HG03439 (cell line): ENCODE measurements around the gene DNASE1L1.
A peak's percentile ranks its signal among the peaks of the same experiment; 100 is the strongest.

ENCODE experiments used
- ATAC-seq: cut with Tn5 transposase; IDR thresholded peaks from one replicate; pipeline ENCODE4 v1.9.1; 2021; ENCODE audit warnings: mild to moderate bottlenecking, moderate library complexity; ENCODE audit not compliant: unreplicated experiment

Gene DNASE1L1

DNA sequence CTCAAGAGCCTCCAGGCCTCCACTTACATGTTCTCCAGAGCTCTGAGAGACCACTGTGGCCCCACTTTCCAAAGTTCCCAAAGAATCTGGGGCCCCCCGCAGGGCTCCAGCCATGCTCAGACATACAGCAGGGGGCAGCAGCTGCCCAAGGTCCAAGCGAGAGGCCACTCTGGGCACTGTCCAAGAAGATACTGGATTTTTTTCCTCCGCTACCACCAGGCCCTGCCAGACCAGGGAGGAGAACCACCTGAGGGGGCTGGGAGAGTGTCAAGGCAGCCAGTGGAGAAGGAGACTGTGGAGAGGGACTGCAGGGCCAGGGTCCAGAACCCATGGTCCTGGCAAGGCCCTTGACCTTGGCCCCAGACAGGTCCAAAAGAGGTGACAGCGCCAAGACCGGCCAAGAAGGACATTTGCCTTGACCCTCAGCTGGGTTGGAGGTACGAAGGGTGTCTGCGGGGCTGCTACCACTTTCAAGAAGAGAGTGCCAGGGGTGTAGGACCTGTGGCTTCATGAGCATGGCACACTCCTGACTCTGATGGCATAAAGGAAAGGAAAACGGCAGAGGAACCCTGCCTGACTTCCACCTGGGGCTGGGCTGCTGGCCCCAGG, 24.7 kb downstream of the DNASE1L1 start:
- ATAC-seq, result no peak

DNA sequence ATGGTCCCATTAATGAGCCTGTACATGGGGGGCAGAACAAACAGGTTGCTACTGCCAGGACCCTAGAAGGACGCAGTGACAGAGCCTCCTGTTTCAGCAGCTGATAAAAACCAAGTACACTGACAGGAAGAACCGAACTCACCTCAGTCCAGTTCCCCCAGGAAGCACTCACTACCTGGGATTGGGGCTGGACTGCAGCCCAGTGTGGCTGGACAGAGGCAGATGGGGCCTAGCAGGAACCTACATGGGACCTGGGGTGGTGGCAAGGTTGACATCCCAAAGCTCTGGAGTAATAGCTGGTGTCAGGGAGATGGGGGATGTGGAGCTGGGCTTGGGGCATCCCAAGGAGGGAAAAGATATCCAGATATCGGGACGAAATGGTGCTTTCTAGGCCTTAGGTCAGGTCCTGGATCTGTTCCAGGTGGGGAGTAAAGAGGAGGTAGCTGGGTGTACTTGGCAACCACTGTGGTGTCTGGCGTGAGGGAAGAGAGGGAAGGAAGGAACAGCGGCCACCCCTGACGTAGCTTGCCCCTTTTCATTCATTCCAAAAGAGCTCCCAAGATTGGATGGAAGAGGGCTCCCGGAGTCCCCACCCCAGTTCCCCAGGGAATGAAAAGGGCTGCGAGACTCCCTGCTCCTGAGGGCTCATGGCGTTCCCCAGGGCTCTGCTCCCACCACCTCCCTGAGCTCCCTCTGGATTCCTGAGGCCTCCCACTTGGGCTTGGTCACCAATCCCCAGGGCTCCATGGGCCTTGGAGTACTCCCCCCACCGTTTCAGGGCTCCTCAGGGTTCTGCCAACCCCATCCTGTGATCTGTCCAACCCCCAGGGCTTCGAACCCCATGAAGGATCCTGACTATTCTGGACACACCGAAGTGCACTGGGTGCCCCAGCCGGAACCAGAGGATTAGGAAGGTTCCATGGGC, 25.4 kb downstream of the DNASE1L1 start:
- ATAC-seq, result no peak

DNA sequence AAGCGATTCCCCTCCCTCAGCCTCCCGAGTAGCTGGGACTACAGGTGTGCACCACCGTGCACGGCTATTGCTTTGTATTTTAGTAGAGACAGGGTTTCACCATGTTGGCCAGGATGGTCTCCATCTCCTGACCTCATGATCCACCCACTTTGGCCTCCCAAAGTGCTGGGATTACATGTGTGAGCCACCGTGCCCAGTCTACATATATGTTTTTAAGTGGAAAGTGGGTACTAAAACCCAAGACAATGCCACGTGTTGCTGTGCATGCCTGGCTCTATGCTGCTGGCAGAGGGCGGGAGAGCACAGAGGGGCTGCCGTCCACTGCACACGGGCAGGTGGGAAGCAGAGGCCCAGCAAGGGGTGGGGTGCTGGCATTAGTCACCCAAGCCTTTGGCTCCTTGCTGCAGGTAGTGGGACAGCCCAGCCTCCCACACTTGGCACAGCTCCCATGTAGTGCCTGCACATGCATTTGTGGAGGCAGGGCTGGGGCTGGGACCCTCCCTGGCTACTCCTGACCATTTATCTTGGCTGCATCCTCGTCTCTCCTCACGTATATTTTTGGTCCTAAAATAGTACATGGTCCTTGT, 26.5 kb downstream of the DNASE1L1 start:
- no peak for ATAC-seq

DNA sequence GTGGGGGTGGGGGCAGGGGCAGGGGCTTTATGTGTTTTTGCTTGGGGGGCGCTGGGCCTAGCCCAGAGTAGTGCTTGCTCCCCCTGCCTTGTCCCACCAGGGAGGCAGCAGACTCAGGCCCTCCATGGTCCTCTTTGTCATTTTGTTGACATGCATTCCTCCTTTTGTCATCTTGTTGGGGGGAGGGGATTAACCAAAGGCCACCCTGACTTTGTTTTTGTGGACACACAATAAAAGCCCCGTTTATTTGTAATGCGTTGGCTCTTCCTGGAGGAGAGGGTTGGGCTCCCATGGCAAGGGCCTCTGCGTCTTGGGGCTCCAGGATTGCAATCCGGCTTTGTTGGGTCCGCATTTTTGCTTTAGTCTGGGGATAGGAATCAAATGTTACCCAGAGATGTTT, 27.8 kb downstream of the DNASE1L1 start:
- ATAC-seq, result no peak

DNA sequence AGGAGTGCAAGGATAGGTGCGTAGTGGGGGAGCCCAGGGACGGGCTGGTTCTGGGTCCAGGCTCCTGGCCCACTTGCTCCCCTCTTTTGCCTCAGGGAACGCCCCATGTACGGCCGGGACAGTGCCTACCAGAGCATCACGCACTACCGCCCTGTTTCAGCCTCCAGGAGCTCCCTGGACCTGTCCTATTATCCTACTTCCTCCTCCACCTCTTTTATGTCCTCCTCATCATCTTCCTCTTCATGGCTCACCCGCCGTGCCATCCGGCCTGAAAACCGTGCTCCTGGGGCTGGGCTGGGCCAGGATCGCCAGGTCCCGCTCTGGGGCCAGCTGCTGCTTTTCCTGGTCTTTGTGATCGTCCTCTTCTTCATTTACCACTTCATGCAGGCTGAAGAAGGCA, 28.3 kb downstream of the DNASE1L1 start:
- no peak for ATAC-seq

DNA sequence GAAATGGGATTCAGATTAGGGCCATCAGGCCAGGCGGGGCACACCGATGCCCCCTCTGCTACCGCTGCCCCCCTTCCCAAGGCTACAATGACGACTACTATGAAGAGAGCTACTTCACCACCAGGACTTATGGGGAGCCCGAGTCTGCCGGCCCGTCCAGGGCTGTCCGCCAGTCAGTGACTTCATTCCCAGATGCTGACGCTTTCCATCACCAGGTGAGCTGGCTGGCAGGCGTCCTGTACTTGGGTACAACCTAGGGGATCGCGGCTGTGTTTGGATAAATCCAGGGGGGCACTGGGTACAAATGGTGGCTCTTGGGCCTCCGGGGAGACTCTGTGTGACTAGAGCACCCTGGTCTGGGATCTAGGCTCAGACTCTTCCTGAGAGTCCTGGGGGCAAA, 28.9 kb downstream of the DNASE1L1 start:
- no peak for ATAC-seq

DNA sequence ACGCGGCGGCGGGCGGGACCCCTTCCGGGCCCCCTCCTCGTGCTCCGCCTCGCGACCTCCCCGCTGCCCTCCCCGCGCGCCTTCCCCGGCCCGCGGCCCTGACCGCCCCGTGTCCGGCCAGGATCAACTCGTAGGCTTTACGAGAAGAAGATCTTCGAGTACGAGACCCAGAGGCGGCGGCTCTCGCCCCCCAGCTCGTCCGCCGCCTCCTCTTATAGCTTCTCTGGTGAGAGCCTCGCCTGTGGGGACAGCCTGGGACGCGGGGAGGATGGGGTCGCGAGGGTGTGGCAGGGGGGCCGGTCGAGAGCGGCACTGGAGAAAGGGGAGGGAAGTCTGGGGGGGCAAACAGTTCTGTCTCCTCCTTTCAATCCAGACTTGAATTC, 29.5 kb downstream of the DNASE1L1 start:
- peak; percentile 3 for ATAC-seq

DNA sequence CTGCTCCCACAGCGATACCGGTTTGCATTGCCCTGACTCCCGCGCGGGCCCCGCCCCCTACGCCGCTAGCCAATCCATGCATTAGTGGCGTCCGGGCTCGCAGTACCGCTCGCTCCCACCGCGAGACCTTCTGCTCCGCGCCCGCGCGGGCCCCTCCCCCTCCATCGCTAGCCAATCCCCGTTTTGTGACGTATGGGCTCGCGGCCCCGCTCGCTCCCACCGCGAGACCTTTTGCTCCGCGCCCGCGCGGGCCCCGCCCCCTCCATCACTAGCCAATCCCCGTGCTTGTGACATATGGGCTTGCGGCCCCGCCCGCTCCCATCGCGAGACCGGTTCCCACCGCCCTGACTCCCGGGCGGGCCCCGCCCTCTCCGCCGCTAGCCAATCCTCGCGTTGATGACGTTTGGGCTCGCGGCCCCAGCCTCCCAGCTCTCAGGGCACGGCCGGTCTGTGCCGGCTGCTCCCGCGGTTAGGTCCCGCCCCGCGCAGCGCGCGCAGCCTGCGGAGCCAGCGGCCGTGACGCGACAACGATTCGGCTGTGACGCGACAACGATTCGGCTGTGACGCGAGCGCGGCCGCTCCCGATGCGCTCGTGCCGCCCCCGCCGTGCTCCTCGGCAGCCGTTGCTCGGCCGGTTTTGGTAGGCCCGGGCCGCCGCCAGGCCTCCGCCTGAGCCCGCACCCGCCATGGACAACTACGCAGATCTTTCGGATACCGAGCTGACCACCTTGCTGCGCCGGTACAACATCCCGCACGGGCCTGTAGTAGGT, 30.1 kb downstream of the DNASE1L1 start, which contains the start of gene EMD:
Gene EMD, plus strand, starts transcription at position 497 of the 770 bp plus-strand sequence. Its CDS starts 190 bp downstream, at position 687.
- peak; percentile 81 for ATAC-seq

DNA sequence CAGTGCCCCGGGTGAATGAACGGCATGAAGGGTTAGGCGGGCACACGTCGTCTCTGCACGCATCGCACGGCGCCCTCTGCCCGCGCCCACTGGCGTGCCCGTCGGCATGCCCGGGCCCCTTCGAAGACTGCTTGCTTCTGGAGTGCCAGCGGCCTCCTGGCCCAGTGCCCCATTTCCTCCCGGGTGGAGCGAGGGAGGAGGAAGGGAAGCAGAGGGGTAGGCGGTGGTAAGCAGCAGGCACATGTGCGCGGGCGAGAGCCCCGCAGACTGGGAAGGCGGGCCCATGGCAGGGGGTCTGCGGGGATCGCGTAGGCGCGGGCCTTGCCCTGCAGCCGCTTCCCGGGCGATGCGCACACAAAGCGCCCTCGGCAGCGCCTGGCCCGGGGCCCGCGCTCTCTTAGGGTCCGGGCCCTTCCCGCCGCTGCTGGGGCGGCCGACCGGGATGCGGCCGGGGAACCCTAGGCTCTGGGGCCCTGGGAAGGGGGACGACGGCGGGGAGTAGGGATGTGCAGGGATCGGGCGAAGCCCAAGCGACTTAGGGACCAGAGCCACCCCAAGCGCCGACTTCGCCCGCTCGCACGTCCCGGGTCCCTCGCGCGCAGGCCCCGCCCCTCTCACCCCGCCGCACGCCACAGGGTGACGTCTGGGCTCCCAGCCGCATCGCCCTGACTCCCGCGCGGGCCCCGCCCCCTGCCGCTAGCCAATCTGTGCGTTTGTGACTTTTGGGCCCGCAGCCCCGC, 30.8 kb downstream of the DNASE1L1 start:
- ATAC-seq, result peak; percentile 0

DNA sequence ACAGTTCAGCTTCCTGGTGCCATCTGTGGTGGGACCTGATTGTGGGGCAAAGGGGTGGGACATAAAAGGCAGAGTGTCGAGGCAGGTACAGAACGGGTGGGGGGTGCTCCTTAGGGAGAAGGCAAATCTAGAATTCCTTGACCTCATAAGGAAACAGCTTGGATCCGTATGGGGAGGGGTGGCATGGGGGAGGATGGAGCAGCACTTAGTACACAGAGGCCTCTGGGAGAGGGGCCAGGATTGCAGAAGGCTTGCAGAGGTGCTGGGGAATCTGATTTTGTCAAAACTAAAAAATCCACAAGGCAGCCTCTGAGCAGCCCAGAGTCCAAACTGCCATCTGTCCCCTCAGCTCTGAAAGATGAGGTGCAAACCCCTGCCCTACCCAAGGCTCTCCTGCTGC, 32.3 kb downstream of the DNASE1L1 start:
- ATAC-seq, result no peak

DNA sequence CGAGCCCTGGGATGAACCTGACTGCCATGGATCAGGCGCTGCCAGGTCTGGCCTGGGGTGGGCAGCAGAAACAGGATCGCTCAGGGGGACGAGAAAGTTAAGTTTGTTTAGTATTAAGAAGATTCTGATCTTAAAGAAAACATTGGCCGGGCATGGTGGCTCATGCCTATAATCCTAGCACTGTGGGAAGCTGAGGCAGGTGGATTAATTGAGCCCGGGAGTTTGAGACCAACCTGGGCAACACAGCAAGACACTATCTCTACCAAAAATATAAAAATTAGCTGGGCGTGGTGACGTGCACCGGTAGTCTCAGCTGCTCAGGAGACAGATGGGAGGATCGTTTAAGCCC, 33.9 kb downstream of the DNASE1L1 start:
- no peak for ATAC-seq

DNA sequence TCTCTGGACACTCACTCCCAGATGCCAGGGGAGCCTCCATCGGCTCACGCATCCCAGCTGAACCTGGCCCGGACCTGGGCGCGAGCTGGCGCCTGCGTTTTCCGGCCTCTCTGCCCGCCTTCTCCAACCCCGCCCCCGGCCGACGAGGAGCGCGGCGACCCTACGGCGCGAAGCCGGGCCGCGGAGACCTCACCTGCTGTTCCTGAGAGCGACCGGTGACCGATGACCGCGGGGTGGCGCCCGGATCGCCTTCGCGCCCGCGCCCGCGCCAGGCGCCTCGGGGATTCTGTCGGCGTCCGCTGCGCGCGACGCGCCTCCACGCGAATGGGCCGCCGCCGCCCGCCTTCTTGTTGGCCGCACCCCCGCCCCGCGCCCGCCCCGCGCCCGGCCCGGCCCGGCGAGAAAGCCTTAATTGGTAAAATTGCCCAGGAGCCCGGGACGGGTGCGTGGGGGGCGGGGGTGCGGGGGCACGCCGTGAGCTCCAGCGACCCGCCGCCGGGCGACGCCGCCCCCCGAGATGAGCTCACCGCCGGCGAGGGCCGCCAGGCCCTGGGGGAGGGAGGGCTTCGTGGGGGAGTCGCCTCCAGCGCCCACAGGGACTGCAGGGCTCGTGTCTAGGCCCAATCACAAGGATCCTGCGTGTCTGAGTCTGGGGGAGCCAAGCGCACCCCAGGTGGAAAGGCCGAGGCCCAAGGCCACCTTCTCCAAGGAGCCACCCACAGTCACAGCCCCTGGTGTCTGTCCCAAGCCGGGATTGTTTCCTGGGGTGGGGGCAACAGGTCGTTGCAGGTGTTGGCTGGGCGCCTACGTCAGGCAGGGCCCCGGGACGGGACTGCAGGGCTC, 34.5 kb downstream of the DNASE1L1 start, which contains the start of gene FLNA:
Gene FLNA, minus strand, starts transcription at position 322 of the 843 bp plus-strand sequence. CDS start 3,389 bp downstream, outside the sequence.
- no peak for ATAC-seq

DNA sequence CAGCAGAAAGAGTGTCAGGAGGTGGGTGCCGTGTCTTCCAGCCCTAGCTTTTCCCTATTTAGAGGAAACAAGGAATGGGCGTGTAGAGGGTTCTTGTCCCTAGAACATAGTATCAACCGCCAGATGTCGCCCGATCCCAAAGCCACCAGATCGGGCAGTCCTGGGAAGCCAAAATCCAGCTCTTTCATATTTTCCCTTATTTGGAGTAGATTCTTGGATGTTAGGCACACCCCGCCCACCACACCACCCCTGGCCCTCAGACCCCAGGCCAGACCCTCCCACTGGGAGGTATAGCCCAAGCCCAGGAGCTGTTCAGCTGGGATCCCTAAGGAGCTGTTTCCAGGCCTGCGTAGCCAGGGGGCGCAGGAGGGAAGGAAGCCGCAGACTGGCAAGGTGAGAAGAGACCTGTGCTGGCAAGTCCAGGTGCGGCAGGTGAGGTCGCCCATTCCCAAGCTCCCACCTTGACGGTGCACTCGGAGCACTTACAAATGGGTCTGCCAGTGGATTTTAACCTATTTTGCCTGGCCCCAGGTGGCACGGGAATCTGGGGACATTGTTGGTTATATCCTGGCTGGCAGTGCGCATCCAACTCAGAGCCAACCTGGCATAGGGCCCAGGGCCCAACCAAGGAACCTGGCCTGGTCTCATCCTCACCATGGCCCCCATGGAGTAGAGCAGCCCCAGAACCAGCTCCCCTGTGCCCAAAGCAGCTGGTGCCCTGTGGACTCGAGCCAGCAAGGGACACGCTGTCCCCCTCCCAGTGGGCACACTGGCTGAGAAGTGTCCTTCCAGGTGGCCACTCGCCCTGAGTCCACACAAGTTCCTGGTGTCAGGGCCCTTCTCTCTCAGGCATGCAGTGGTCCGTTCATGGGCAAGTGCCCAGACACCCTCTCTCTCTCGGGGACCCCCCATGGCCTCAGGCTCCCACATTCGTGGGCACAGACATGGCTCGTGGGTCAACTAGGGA, 35.4 kb downstream of the DNASE1L1 start:
- ATAC-seq, result no peak

DNA sequence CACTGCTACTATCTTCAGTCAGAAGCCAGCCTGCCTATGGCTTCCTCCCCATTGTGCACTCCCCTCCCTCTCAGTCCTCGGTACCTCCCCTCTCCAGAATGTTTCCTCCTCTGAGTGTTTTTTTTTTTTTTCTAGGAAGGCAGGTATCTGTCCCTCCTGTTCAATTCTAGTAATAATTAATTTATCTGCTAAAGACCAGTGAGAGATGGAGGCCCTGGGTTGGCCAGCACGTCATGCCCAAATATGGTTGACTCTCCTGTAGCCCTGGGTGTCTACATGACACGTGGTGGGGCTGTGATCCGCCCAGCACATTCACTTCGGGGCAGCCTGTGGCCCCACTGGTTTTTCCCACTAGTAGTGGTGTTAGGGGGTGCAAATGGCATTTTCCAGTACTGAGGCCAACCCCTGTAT, 36.4 kb downstream of the DNASE1L1 start:
- ATAC-seq, result no peak

DNA sequence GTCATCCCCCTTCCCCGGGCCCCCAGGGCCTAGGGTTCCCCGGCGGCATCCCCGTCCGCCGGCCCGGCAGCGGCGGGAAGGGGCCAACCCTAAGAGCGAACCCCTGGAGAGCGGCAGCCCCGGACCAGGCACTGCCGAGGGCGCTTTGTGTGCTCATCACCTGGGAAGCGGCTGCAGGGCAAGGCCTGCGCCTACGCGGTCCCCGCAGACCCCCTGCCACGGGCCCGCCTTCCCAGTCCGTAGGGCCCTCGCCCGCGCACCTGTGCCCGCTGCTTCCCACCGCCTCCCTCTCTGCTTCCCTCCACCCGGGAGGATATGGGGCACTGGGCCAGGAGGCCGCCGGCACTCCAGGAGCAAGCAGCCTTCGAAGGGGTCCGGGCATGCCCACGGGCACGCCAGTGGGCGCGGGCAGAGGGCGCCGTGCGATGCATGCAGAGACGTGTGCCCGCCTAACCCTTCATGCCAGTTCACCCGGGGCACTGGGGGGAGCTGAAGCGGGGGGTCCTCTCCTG, 37.2 kb downstream of the DNASE1L1 start:
- no peak for ATAC-seq

DNA sequence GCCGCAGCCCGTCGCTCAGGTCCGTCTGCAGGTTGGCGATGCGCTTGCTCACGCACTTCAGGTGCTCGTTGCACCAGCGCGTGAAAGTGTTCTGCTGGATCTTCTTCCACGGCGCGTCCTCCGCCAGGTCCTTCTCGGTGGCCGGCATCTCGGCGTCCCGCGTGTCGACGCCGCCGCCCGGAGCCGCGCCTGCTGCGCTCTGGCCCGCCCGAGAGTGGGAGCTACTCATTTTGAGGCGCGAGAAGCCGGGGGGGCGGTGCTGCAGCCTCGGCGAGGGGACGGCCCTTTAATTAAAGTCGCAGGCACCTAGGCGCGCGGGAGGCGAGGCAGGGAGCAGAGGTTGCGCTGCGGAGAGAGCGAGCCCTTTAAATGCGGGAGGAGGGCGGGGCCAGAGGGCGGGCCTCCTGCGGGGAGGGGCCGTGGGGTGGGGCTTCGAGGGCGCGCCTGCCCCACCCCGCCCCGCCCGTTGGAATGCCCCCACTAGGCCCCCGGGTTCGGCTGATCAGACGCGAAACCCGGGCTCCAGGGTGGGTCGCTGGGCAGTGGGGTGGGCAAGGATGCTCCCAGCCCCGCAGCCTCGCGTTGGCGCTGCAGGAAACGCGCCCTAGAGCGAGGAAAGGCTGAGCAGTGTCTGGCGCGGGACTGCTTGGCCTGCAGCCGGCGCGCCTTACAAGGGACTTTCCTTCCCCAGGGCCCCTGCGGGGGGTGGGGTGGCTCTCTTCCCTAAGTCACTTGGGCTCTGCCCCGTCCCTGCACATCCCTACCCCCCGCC, 37.9 kb downstream of the DNASE1L1 start:
- peak; percentile 66 for ATAC-seq

DNA sequence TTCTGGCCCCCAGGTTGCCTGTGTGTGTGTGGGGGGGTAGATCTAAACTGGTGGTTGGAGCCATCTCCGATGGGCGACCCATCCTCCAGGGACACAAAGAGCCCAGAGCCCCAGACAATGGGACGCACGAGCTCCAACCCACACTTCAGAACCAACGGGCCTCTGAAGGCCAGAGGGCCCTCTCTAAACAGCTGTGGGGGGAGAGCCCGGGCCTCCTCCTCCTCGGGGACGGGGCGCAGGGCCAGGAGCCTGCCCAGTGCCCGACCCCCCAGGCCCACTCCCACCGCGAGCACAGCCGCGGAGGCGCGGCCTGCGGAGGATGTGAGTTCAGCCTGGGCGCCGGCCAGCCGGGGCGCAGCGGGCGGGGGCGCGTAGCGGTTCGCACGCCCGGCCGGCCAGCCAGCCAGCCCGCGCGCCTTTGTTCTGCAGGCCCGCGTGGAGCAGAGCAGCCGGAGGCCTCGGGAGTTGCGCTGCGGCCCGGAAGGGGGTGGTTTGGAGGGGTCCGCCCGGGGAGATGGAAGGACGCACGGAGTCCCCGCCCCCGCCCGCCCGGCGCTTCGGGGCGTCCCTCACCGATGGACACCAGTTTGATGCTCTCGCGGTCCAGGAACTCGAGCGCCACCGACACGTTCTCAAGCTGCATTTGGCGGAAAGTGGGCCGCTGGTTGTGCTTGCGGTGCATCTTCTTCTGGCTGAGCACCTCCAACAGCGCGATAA, 38.6 kb downstream of the DNASE1L1 start:
- no peak for ATAC-seq
